Gastrocnemius medialis (tissue), 4 donors: ENCODE measurements around the gene ZFAND4. TPM values are rescaled to one million over a fixed set of nuclear protein-coding genes. Genes with fewer than 3 reads are reported as not detected.

Experiments used
- ATAC-seq, 2 donors: fragments of 150-250 bp; one replicate each; pipeline ENCODE4 v1.9.1; 2016
- DNase-seq, 2 donors: peaks; one replicate each; pipeline ENCODE4 v3.0.0-alpha.2; 2019
- H3K27ac ChIP-seq, 4 donors: fragments of 200-600 bp; sonication (generic); 1 replicate in 1 of 4; 2 replicates in 3 of 4; pipeline ENCODE4 v1.5.1; 2016 to 2018; ENCODE audit warnings: mild to moderate bottlenecking in 2 of 4, moderate library complexity in 1 of 4
- H3K27me3 ChIP-seq, 3 donors: fragments of 200-600 bp; sonication (generic) in 2 of 3; 1 replicate in 1 of 3; 2 replicates in 2 of 3; pipeline versions ENCODE4 v1.5.1 to v1.6.0; 2016 to 2019; ENCODE audit warnings: mild to moderate bottlenecking in 1 of 3, moderate library complexity in 1 of 3
- H3K36me3 ChIP-seq, 2 donors: fragments of 200-600 bp; sonication (generic) in 1 of 2; one replicate each; pipeline ENCODE4 v1.5.1; 2017 to 2018
- H3K4me1 ChIP-seq, 2 donors: fragments of 200-600 bp; sonication (generic) in 1 of 2; one replicate each; pipeline ENCODE4 v1.5.1; 2016 to 2017; ENCODE audit warnings: mild to moderate bottlenecking in 2 of 2
- H3K4me3 ChIP-seq, 4 donors: fragments of 200-600 bp; sonication (generic) in 3 of 4; 1 replicate in 1 of 4; 2 replicates in 3 of 4; pipeline ENCODE4 v1.5.1; 2016 to 2019; ENCODE audit warnings: mild to moderate bottlenecking in 2 of 4
- H3K9me3 ChIP-seq, 3 donors: fragments of 200-600 bp; sonication (generic) in 2 of 3; 1 replicate in 1 of 3; 2 replicates in 2 of 3; pipeline ENCODE4 v1.5.1; 2016 to 2019
- CTCF ChIP-seq, 5 experiments: fragments of 450-650 bp in 3 of 5; fragments of 200-600 bp in 2 of 5; sonication (generic) in 2 of 5; IDR thresholded peaks in 4 of 5; conservative IDR thresholded peaks in 1 of 5; 1 replicate in 4 of 5; 2 replicates in 1 of 5; pipeline ENCODE4 v1.5.1; 2016 to 2019; ENCODE audit warnings: antibody characterized with exemption in 5 of 5, mild to moderate bottlenecking in 3 of 5, moderate library complexity in 3 of 5
- POLR2A ChIP-seq, 2 donors: fragments of 450-650 bp; IDR thresholded peaks; one replicate each; pipeline ENCODE4 v1.6.1; 2017; ENCODE audit warnings: antibody characterized with exemption in 2 of 2, mild to moderate bottlenecking in 2 of 2, moderate library complexity in 2 of 2
- in situ Hi-C, 4 donors: fragments of 200-750 bp; cut with MboI; loops; one replicate each; pipeline versions ENCODE4 v1.15.0 to v1.8.0; 2017; ENCODE audit warnings: low sequenced_read_pairs in 4 of 4
- intact Hi-C: fragments of 100-400 bp; cut with DNase I; formaldehyde crosslinking; loops from one replicate; pipeline ENCODE4 v1.15.1; 2023; ENCODE audit warnings: low total_unique reads
- total RNA-seq, 4 donors: library from RNA; depleted of rRNA; stranded (reverse); fragments of >200 nt; gene quantifications; one replicate each; pipeline versions ENCODE4 v1.1.0 to v1.2.3, GENCODE V29; 2016

Gene ZFAND4
- total RNA-seq, 4 donors from 2014 or later: 6.4 to 15.0 (median 12.3) TPM

- intact Hi-C loops (no loop called here), in situ Hi-C loops (no loop called here)
- Histone ChIP-seq H3K4me1 (peaks cover 19 to 22% of the 10 kb centered on the region in 2 donors), H3K36me3 (peaks cover 0 to 10% of the 10 kb centered on the region in 2 donors), H3K27ac (no peak overlapping the region), H3K9me3 (peaks cover 0 to 3% (median 0%) of the 10 kb centered on the region in 3 donors), H3K4me3 (no peak overlapping the region), H3K27me3 (no peaks in the 10 kb centered on the region)
- ATAC-seq (no peak), DNase-seq (no peak)
- TF ChIP-seq CTCF (IDR thresholded peaks at IDR 0.05 in 4 of 5, conservative IDR thresholded peaks at IDR 0.05 in 1 of 5) (no peak), POLR2A (IDR thresholded peaks at IDR 0.05) (no peak)
Observed at GRCh38 chr10:45589009-45589408, 83.6 kb downstream of the ZFAND4 start.

- H3K36me3 ChIP-seq: peaks cover 0 to 10% of the 10 kb centered on the region in 2 donors
- in situ Hi-C loops (no loop called here), intact Hi-C loops (no loop called here)
Observed at GRCh38 chr10:45586028-45586824, 86.3 kb downstream of the ZFAND4 start.

GRCh38 chr10:45585131-45585530 is 87.4 kb downstream of the ZFAND4 start:
- no peak for TF ChIP-seq POLR2A (IDR thresholded peaks at IDR 0.05)
- no peak for TF ChIP-seq CTCF (IDR thresholded peaks at IDR 0.05 in 4 of 5, conservative IDR thresholded peaks at IDR 0.05 in 1 of 5)
- intact Hi-C loops (no loop called here), in situ Hi-C loops (no loop called here)
- Histone ChIP-seq H3K36me3 (peaks cover 0 to 6% of the 10 kb centered on the region in 2 donors), H3K4me1 (peaks cover 6 to 7% of the 10 kb centered on the region in 2 donors), H3K27me3 (no peaks in the 10 kb centered on the region), H3K27ac (no peak overlapping the region), H3K9me3 (peaks cover 0 to 3% (median 0%) of the 10 kb centered on the region in 3 donors), H3K4me3 (no peak overlapping the region)
- DNase-seq: no peak
- no peak for ATAC-seq

More at GRCh38 chr10:45586028-45586824, 86.3 kb downstream of the ZFAND4 start:
- Histone ChIP-seq H3K9me3 (peaks cover 0 to 3% (median 0%) of the 10 kb centered on the region in 3 donors), H3K4me1 (peaks cover 0 to under 1% of the 10 kb centered on the region in 2 donors), H3K4me3 (no peak overlapping the region), H3K27me3 (no peaks in the 10 kb centered on the region), H3K27ac (no peak overlapping the region)
- DNase-seq (no peak), ATAC-seq (no peak)
- TF ChIP-seq POLR2A (IDR thresholded peaks at IDR 0.05) (no peak), CTCF (IDR thresholded peaks at IDR 0.05 in 4 of 5, conservative IDR thresholded peaks at IDR 0.05 in 1 of 5) (no peak)

- Histone ChIP-seq H3K4me3 (no peak overlapping the region), H3K27me3 (no peaks in the 10 kb centered on the region), H3K9me3 (peaks cover 0 to 3% (median 0%) of the 10 kb centered on the region in 3 donors), H3K36me3 (no peaks in the 10 kb centered on the region), H3K4me1 (peaks cover 6 to 10% of the 10 kb centered on the region in 2 donors), H3K27ac (no peak overlapping the region)
- intact Hi-C loops (no loop called here), in situ Hi-C loops (no loop called here)
- ATAC-seq: no peak
- TF ChIP-seq CTCF (IDR thresholded peaks at IDR 0.05 in 4 of 5, conservative IDR thresholded peaks at IDR 0.05 in 1 of 5): no peak
- no peak for TF ChIP-seq POLR2A (IDR thresholded peaks at IDR 0.05)
- no peak for DNase-seq
Observed at GRCh38 chr10:45582386-45582781, 90.2 kb downstream of the ZFAND4 start.
